Activated CD4-positive, alpha-beta T cell treated with anti-CD3 and anti-CD28 coated beads, Interleukin-2, amount 10 ng/mL, durations not matched to agents 7 days and 5 days (primary cell): ENCODE results near the gene TANK. TPM values are rescaled to one million over a fixed set of nuclear protein-coding genes. Genes with fewer than 3 reads are reported as not detected.

Experiments used
- CTCF ChIA-PET: fragments of 350-600 bp; sonication (Branson Sonifier 250); formaldehyde crosslinking; loops from one replicate; lab custom pipeline; 2021; ENCODE audit warnings: antibody characterized with exemption; lab: Charles Lee
- POLR2A ChIA-PET: fragments of 350-600 bp; sonication (Branson Sonifier 250); formaldehyde crosslinking; loops from one replicate; lab custom pipeline; 2021; ENCODE audit warnings: antibody characterized with exemption; lab: Charles Lee
- DNase-seq: peaks from one replicate; pipeline ENCODE4 v3.0.0-alpha.2; 2020
- H3K27ac Mint-ChIP-seq: one replicate; pipeline ENCODE4 v1.8.0; 2021; ENCODE audit warnings: mild to moderate bottlenecking, moderate library complexity, mixed read lengths
- H3K27me3 Mint-ChIP-seq: one replicate; pipeline ENCODE4 v1.8.0; 2021; ENCODE audit warnings: mixed read lengths
- H3K36me3 Mint-ChIP-seq: one replicate; pipeline ENCODE4 v1.8.0; 2021; ENCODE audit warnings: low read depth, mixed read lengths
- H3K4me1 Mint-ChIP-seq: one replicate; pipeline ENCODE4 v1.8.0; 2021; ENCODE audit warnings: mixed read lengths
- H3K4me3 Mint-ChIP-seq: one replicate; pipeline ENCODE4 v1.8.0; 2021; ENCODE audit warnings: mild to moderate bottlenecking, moderate library complexity, mixed read lengths
- H3K9me3 Mint-ChIP-seq: one replicate; pipeline ENCODE4 v1.8.0; 2021; ENCODE audit warnings: mixed read lengths
- total RNA-seq, 2 experiments: library from RNA; stranded (reverse); gene quantifications; one replicate each; pipeline ENCODE4 v1.2.3, GENCODE V29; 2021

Gene TANK
- total RNA-seq, 2 experiments from 2014 or later, result 71.5 to 74.1 TPM

DNA sequence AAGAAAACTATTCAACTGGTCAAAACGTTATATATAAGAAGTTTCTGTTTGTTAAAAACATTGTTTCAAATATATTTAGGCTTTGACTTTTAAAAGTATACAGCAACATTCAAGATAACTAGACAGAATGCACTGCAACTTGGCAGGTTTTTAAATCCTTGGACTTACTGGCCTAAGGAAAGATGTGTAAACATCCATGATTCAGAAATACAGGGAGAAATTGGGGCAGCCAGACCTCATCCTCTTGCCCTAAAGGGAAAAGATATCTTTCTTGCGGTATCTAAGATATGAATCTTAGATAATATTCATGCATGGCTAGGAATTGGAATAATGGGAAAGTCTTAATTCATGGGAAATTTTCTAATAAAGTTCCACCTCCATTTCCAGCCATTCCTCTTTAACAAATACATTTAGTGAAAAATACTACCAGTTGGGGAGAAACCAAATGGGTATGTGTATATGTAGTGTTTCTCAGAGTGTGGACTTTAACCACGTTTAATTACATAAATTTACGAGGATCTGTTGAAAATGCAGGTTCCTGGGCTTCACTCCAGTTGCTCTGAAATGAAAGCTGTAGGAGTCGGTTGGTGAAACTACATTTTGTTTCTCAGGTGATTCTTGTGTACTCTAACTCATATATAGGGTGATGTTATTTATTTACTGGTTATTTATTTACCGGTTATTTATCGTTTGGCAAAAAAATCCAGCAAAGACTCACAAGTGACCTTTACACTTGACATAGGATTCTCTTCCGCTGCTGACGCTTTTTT, 587 bp upstream of the TANK start:
- DNase-seq, result no peak
- peaks cover 45% of the 10 kb centered on the region for H3K36me3 Mint-ChIP-seq
- peak overlapping the region; percentile 99 for H3K27ac Mint-ChIP-seq
- H3K4me1 Mint-ChIP-seq, result peaks cover 43% of the 10 kb centered on the region
- CTCF ChIA-PET, result no interaction called here
- POLR2A ChIA-PET, result interaction anchor here (0.6 kb wide), 1 partner anchor 904 kb away, joined by 3 read pairs; no protein-coding TSS in a partner anchor
- H3K4me3 Mint-ChIP-seq, result peak overlapping the region; percentile 98
- H3K9me3 Mint-ChIP-seq, result no peaks in the 10 kb centered on the region
- no peaks in the 10 kb centered on the region for H3K27me3 Mint-ChIP-seq

GRCh38 chr2:161161074-161161706, 962 bp downstream of the TANK start:
- H3K27ac Mint-ChIP-seq, result peak overlapping the region; percentile 99
- H3K4me1 Mint-ChIP-seq, result peaks cover 54% of the 10 kb centered on the region
- POLR2A ChIA-PET, result no interaction called here
- H3K9me3 Mint-ChIP-seq, result no peaks in the 10 kb centered on the region
- peak overlapping the region; percentile 98 for H3K4me3 Mint-ChIP-seq
- peak; percentile 64 for DNase-seq
- H3K36me3 Mint-ChIP-seq, result peaks cover 46% of the 10 kb centered on the region
- CTCF ChIA-PET, result interaction anchor here (0.5 kb wide), 1 partner anchor 676 kb away, joined by 3 read pairs; no protein-coding TSS in a partner anchor
- no peaks in the 10 kb centered on the region for H3K27me3 Mint-ChIP-seq

GRCh38 chr2:161163440-161163839, 3.2 kb downstream of the TANK start:
- Mint-ChIP-seq H3K27ac (peak overlapping the region; percentile 78), H3K9me3 (peaks cover 7% of the 10 kb centered on the region), H3K4me3 (peak overlapping the region; percentile 64), H3K27me3 (no peaks in the 10 kb centered on the region), H3K36me3 (peaks cover 61% of the 10 kb centered on the region), H3K4me1 (peaks cover 74% of the 10 kb centered on the region)
- ChIA-PET CTCF (interaction anchor here (1.7 kb wide), 1 partner anchor 12 kb away, joined by 3 read pairs; no protein-coding TSS in a partner anchor), POLR2A (no interaction called here)
- DNase-seq, result no peak

GRCh38 chr2:161164161-161164560, 3.9 kb downstream of the TANK start:
- ChIA-PET POLR2A (interaction anchor here (0.6 kb wide), 1 partner anchor 815 kb away, joined by 4 read pairs; no protein-coding TSS in a partner anchor), CTCF (interaction anchor here (1.7 kb wide), 1 partner anchor 12 kb away, joined by 3 read pairs; no protein-coding TSS in a partner anchor)
- peak overlapping the region; percentile 64 for H3K4me3 Mint-ChIP-seq
- peaks cover 10% of the 10 kb centered on the region for H3K9me3 Mint-ChIP-seq
- H3K4me1 Mint-ChIP-seq, result peaks cover 74% of the 10 kb centered on the region
- H3K36me3 Mint-ChIP-seq, result peaks cover 66% of the 10 kb centered on the region
- H3K27me3 Mint-ChIP-seq, result no peaks in the 10 kb centered on the region
- DNase-seq, result no peak
- H3K27ac Mint-ChIP-seq, result peak overlapping the region; percentile 63

- Mint-ChIP-seq H3K4me3 (no peak overlapping the region), H3K9me3 (peaks cover 10% of the 10 kb centered on the region)
Observed at GRCh38 chr2:161165266-161165665, 5.0 kb downstream of the TANK start.

DNA sequence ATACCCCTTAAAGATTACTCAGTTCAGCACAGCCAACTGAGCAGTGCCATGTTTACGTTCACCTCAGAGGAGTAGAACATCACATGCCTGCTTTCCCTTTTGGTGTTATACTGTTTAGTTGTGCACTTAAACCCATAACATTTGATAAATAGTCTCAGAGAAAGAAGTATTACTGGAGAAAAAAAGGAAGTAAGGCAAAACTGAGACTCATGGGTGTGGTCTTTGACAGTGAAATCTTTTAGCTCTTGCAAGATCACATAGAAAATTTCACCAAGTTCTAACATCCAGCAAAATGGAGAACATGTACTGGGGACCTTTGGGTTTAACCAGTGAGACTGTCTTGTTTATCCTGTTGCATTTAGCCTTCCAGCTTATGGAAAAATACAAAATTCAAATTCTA, 5.6 kb downstream of the TANK start:
- POLR2A ChIA-PET, result no interaction called here
- DNase-seq, result no peak
- peaks cover 10% of the 10 kb centered on the region for H3K9me3 Mint-ChIP-seq
- CTCF ChIA-PET, result no interaction called here
- H3K27me3 Mint-ChIP-seq, result no peaks in the 10 kb centered on the region
- H3K4me1 Mint-ChIP-seq, result peaks cover 85% of the 10 kb centered on the region
- no peak overlapping the region for H3K4me3 Mint-ChIP-seq
- H3K36me3 Mint-ChIP-seq, result peaks cover 76% of the 10 kb centered on the region
- peak overlapping the region; percentile 73 for H3K27ac Mint-ChIP-seq

More at GRCh38 chr2:161165266-161165665, 5.0 kb downstream of the TANK start:
- DNase-seq, result no peak
- POLR2A ChIA-PET, result no interaction called here
- Mint-ChIP-seq H3K36me3 (peaks cover 74% of the 10 kb centered on the region), H3K27me3 (no peaks in the 10 kb centered on the region), H3K4me1 (peaks cover 80% of the 10 kb centered on the region), H3K27ac (no peak overlapping the region)
- CTCF ChIA-PET, result no interaction called here

- peak overlapping the region; percentile 4 for H3K4me3 Mint-ChIP-seq
- H3K27me3 Mint-ChIP-seq, result no peaks in the 10 kb centered on the region
- peaks cover 12% of the 10 kb centered on the region for H3K9me3 Mint-ChIP-seq
- POLR2A ChIA-PET, result interaction anchor here (0.6 to 0.7 kb wide), 2 partner anchors 801 to 1413 kb away, joined by 3 to 4 read pairs; no protein-coding TSS in a partner anchor
- H3K27ac Mint-ChIP-seq, result peak overlapping the region; percentile 73
- CTCF ChIA-PET, result interaction anchor here (1.4 kb wide), 1 partner anchor 10 kb away, joined by 5 read pairs; no protein-coding TSS in a partner anchor
- H3K36me3 Mint-ChIP-seq, result peaks cover 77% of the 10 kb centered on the region
- H3K4me1 Mint-ChIP-seq, result peaks cover 88% of the 10 kb centered on the region
- peak; percentile 62 for DNase-seq
Observed at GRCh38 chr2:161166538-161167409, 6.5 kb downstream of the TANK start.

- H3K27me3 Mint-ChIP-seq, result no peaks in the 10 kb centered on the region
- H3K9me3 Mint-ChIP-seq, result peaks cover 12% of the 10 kb centered on the region
- DNase-seq, result no peak
- CTCF ChIA-PET, result interaction anchor here (1.1 kb wide), 1 partner anchor 54 kb away, joined by 3 read pairs; no protein-coding TSS in a partner anchor
- no peak overlapping the region for H3K4me3 Mint-ChIP-seq
- peaks cover 77% of the 10 kb centered on the region for H3K4me1 Mint-ChIP-seq
- POLR2A ChIA-PET, result no interaction called here
- H3K36me3 Mint-ChIP-seq, result peaks cover 80% of the 10 kb centered on the region
- H3K27ac Mint-ChIP-seq, result no peak overlapping the region
Observed at GRCh38 chr2:161169335-161169734, 9.1 kb downstream of the TANK start.

GRCh38 chr2:161170377-161170776, 10.1 kb downstream of the TANK start:
- Mint-ChIP-seq H3K27me3 (no peaks in the 10 kb centered on the region), H3K9me3 (peaks cover 12% of the 10 kb centered on the region), H3K4me3 (no peak overlapping the region), H3K36me3 (peaks cover 81% of the 10 kb centered on the region), H3K4me1 (peaks cover 73% of the 10 kb centered on the region), H3K27ac (no peak overlapping the region)
- ChIA-PET POLR2A (no interaction called here), CTCF (no interaction called here)
- DNase-seq, result no peak

GRCh38 chr2:161170958-161171932, 11.0 kb downstream of the TANK start:
- H3K27ac Mint-ChIP-seq, result no peak overlapping the region
- ChIA-PET POLR2A (no interaction called here), CTCF (no interaction called here)
- H3K4me3 Mint-ChIP-seq, result no peak overlapping the region
- DNase-seq, result no peak
- H3K9me3 Mint-ChIP-seq, result peaks cover 12% of the 10 kb centered on the region
- no peaks in the 10 kb centered on the region for H3K27me3 Mint-ChIP-seq
- H3K4me1 Mint-ChIP-seq, result peaks cover 69% of the 10 kb centered on the region
- H3K36me3 Mint-ChIP-seq, result peaks cover 83% of the 10 kb centered on the region

DNA sequence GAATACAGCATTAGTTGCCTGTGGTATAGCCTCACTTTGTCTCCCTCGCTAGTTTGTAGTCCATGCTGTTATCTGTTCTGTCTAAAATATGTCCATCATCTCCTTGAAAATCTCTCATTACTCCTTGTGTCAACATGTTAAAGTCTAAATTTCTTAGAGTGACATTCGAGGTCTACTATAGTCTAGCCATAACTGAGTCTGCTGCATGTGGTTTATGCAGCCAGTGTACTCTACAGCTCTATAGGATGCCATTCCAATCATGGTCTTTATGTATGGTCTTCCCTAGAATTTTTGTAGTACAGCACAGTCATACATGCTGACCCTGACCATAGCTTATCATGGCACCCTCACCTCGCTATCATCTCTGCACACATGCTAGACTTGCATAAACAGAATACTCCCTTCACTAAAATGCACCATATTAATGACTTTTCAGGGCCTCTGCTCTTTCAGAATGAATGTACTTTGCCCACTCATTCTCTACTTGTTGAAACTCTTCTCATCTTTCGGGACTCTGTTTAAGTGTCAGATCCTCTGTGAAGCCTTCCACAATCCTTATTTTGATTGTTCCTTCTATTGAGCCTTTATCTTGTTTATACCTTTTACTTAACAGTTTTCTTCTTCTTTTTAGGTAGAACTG, 12.8 kb downstream of the TANK start:
- DNase-seq, result no peak
- POLR2A ChIA-PET, result no interaction called here
- no peak overlapping the region for H3K4me3 Mint-ChIP-seq
- no peak overlapping the region for H3K27ac Mint-ChIP-seq
- CTCF ChIA-PET, result no interaction called here
- no peaks in the 10 kb centered on the region for H3K27me3 Mint-ChIP-seq
- H3K9me3 Mint-ChIP-seq, result peaks cover 9% of the 10 kb centered on the region
- peaks cover 81% of the 10 kb centered on the region for H3K36me3 Mint-ChIP-seq
- H3K4me1 Mint-ChIP-seq, result peaks cover 53% of the 10 kb centered on the region
